ENCODE results near the gene SMIM35.

GRCh38 chr11:117984476-117984875, 102.3 kb downstream of the SMIM35 start:
- TF ChIP-seq POLR2A (IDR thresholded peaks at IDR 0.05), result no peak
- TF ChIP-seq CTCF (IDR thresholded peaks at IDR 0.05), result no peak
